Right hindlimb (tissue), 1 donor: ENCODE data around the gene COL23A1.
A peak's percentile ranks its signal among the peaks of the same experiment; 100 is the strongest.
"Not testable (repeated sequence)": the region's sequence is repeated elsewhere in the genome, so short reads cannot be mapped to it uniquely, and the experiment has no call there.

ENCODE experiments used
- DNase-seq: peaks from one replicate; pipeline ENCODE4 v3.0.0-alpha.2; 2018

Gene COL23A1

DNA sequence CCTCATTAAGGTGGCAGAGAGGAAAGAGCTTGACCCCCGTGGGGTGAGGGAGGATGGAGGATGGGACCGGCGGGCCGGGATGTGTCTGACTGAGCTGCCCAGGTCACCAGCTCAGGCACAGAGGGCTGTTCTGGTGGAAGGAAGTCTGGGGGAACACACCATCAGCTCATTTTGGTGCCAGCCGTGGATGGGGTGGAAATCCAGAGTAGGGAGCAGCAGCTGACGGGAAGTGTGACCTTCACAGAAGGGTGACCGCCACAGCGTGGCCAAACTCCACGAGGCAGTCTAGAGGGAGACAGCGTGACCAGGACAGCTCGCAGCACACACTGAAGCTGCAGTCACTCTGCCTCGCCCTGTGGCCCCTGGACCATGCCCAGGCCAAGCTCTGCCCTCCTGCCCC is 312.3 kb downstream of the COL23A1 start:
- DNase-seq, result peak; percentile 21

DNA sequence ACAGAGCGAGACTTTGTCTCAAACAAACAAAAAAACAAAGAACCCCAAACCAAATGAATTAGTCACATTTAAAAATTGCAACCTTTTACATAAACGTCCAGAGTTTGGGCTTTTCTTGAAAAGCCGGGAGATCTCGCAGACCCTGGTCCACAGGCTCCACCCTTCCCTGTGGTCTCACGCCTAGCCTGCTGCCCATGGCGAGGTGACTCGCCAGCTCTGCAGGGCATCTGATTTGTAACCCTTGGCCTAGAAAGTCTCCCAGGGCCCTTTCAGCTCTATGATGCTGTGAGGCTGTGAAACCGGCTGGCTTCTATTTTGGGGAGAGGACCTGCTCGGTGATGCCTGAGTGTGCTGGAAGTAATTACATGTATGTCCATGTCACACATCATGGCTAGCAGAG is 312.8 kb downstream of the COL23A1 start:
- DNase-seq, result no peak

DNA sequence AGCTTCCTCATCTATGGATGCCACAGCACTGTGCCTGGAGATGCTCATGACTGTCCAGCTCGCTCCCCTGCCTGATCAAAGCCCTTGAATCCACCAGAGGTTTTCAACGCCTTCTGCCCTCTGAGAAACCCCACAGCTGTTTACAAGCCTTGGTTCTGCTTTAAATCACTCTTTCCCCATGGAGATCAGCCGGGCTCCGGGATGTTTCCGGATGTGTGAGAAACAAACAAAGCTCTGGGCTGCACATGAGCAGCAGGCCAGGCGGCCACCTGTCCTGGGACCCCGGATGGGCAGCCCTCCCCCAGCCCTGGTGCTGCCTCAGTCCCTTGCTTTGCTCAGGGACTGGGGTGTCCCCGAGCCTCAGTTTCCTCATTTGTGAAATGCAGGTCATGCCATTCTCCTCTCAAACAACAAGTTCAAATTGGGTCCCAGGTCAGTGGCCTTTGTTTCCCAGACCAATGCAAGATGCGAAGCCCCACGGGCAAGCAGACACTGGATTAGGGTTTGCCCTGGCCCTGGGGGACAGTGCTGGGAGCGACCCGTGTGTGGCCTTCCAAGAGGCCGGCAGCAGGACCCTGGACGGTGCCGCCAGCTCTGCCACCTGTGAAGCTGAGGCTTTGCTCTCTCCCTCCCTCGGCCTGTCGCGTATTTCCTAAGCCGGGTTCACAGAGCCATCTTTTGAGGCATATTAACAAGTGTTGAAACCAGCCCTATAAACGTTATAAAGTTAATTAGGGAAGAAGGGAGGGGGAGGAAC is 315.2 kb downstream of the COL23A1 start:
- no peak for DNase-seq

DNA sequence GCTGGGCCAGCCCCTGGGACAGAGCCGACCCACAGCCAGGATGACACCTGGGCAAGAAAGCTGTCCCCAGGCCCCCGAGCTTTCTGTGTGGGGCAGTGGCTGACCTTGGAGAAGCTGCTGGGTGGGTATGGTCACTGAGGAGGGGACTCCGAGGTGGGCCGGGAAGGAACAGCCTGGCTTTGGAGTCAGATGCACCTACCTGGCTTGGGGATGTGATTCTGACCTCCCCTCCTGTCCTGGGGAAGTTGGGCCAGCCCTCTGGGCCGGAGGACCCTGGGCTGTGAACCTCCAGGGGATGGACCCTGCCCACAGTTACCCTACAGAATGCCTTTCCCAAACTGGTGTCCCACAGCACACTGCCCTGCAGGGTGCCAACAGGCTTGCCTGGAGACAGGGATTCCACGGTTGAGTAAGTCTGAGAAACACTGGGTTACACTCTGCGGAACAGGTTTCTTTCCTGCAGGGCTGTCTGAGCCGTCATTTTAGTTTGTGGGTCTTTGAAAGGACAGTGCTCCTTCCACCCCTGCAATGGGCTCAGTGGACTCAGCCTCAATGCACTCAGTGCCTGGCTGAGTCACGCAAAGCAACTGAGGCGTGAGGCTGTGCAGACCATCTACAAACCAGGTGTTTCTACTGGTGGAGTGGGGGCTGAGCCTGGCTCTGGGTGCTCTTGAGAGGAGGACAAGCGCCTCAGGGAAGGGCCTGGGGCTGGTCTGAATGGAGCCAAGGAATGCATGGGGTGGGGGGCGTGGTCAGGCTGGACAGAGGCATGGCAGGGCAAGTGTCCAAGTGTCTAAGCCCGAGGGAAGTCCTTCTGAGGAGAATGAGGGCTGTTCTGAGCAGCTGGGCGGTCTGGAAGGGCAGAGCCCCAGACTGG is 316.3 kb downstream of the COL23A1 start:
- no peak for DNase-seq

- DNase-seq, result no peak
These were observed 317.2 kb downstream of the COL23A1 start for GRCh38 chr5:178273041-178273440.

- DNase-seq, result no peak
These were observed 317.6 kb downstream of the COL23A1 start for GRCh38 chr5:178272591-178272990.

DNA sequence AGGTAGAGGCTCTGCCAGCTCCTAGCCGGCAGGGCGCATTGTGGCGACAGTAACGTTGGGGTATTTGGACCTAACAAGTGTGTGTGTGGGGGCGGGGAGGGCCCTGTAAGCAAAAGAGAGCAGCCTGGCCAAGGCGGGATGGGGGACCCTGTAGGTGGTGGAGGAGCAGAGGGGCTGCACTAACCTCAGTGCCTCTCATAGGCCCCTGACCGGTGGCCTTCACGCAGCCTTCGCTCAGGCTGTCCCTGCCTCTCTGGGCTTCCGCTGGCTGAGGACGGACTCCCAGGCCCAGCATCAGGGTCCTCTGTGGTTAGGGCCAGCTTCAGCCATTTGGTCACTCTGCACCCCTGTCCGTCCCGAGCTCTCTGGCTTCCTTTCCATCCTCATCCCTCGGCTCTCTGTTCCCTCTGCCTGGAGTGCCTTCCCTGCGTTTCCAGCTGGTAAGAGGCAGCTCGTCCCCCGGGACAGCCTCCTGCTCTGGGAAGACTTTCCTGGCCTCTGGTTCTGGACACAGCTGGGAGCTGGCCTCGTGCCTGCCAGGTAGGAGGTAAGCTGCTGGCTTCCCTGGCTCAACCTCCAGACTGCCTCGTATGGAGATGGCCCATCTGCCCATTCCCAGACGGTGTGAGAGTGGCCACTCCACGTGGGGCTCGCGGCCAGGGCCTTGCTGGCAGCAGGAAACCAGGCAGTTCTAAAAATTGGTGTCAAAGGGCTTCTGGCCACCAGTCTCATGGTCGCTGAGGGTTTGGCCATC is 318.3 kb downstream of the COL23A1 start:
- no peak for DNase-seq

DNA sequence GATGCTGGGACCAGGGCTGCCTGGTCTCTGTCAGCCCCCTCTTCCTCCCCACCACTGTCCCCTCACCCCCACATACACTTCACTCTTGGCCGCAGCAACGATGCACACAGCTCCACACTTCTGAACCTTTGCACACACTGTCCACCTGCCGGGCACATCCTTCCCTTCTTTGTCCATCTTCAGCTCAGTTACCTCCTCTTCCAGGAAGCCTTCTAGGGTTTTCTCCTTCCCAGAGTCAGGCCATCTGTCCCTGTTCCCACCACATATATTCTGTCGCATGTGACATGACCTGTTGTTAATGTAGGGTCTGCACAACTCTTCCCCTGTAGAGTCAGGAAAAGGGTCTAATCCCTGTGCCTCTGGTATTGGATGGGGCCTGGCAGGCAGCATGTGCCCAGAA is 319.0 kb downstream of the COL23A1 start:
- DNase-seq, result no peak

DNA sequence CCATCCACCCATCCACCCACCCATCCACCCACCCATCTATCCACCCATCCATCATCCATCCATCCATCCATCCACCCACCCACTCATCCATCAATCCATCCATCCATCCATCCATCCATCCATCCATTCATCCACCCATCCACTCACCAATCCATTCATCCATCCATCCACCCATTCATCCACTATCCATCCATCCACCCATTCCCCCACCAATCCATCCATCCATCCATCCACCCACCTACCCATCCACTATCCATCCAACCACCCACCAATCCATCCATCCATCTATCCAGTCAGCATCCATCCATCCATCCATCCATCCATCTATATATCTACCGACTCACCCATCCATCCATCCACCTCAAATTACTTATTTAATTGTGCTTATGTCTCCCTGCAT is 320.7 kb downstream of the COL23A1 start:
- DNase-seq, result no peak

DNA sequence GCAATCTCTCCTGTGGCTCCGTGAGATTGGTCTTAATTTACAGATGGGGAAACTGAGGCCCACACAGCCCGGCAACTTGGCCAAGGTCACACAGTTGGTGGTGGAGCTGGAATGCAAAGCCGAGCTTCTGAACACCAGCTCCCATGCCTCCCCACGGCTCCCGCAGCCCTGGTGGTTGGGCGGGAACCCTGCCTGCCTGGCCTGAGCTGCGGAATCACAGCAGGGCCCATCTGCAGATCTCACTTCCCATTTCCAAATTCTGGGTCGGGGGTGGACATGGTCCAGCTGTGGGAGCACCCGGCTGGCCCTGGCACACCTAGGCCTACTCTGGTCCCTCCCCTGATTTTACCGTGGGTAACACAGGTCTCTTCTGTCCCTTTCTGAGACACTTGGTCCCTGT is 322.3 kb downstream of the COL23A1 start:
- DNase-seq, result no peak

- DNase-seq, result no peak
These were observed 322.9 kb downstream of the COL23A1 start for GRCh38 chr5:178267245-178267644.

DNA sequence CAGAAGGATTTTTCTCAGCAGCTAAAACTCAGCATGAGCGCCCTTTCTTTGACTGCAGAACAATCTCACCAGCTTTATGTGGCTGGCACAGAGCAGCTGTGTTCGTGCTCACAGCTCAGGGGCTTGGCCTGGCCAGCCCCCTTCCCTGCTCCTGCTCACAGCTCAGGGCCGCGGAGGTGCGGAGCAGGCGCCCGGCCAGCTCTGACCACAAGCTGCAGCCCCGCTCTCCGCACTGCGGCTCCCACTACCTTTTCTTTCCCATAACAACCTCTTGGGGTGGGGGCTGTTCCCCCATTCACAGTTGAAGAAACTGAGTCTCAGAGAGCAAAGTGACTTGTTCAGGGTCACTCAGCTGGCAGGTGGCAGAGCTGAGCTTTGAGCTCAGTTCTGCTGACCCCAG is 323.6 kb downstream of the COL23A1 start:
- no peak for DNase-seq

- DNase-seq, result no peak
These were observed 324.4 kb downstream of the COL23A1 start for GRCh38 chr5:178265746-178266145.

DNA sequence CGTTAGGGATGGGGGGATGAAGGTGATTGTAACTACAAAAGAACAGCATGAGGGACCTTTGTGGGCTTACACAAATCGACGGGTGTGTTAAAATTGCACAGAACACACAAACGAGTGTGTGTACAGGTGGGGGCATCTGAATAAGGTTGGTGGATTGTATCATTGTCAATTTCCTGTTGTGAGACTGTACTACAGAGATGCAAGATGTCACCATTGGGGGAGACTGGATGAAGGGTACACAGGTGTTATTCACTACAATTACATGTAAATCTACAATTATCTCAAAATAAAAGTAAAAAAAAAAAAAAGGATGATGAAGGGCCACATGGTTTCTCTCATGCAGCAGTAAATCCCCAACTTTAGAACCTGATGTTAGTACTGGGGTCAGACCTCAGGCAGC is 326.1 kb downstream of the COL23A1 start:
- DNase-seq, result no peak

DNA sequence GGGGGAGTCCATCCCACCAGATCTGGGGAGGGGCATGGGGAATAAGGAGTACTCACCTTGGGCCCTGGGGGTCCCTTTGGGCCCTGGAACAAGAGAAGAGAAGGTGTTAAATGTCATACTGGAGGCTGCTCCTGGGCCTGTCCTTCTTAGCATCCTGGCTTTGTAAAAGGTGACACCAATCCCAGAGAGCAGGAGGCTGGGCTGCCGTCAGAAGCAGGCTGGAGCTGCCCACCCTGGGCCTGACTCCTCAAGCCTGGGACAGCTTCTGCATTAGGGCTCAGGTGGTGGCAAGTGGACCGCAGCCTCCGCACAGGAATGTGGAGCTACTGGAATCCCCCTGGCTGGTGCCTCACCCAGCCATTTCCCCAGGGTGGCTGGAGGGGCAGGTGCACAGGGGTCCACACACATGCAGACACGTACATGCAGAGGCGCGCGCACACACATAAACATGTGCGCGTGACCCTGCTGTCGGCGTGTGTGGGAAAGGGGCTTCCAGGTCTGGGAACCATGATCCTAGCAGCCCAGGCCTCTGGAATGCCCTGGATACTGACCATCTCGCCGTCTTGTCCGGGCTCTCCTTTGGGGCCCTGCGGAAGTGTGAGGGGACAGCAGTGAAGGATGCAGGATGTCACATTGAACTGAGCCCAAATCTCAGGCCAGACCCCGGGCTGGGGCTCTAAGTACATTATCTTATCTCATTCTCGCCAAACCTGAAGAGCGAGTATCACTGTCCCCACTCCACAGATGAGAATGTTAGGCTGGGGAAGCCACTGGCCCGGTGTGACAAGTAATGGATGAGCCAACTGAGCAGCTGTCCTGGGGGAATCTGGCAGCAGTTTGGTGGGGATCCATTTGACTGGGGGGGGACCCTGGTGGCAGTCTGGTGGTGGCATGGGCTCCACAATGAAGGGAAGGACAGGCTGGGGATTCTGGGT is 328.3 kb downstream of the COL23A1 start:
- no peak for DNase-seq

GRCh38 chr5:178259623-178260536 is 330.3 kb downstream of the COL23A1 start:
- no peak for DNase-seq

GRCh38 chr5:178257650-178258049 is 332.5 kb downstream of the COL23A1 start:
- DNase-seq, result no peak

DNA sequence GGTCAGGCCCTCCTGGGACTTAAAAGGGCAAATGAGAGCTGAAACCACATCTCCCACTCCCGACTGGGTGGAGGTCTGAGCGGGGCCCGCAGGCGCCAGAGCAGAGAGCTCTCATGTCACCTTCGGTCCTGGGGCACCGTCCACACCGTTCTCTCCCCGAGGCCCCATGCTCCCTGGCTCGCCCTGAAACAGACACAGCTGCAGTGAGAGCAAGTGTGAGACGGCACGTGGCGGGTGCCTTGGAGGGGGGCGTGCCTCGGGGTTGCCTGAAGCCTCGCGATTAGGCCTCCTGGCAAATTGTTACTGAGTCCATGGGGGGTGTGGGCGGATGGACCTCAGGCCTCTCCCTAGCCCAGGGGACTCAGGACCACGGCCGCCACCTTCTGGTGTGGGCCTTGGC is 333.4 kb downstream of the COL23A1 start:
- DNase-seq, result no peak

GRCh38 chr5:178253632-178254031 is 336.6 kb downstream of the COL23A1 start:
- not testable (repeated sequence) for DNase-seq

- no peak for DNase-seq
These were observed 337.9 kb downstream of the COL23A1 start for GRCh38 chr5:178252258-178252657.

GRCh38 chr5:178250263-178250662 is 339.9 kb downstream of the COL23A1 start:
- DNase-seq, result no peak
